ENCODE results near the gene RSU1. TPM values are rescaled to one million over a fixed set of nuclear protein-coding genes. Genes with fewer than 3 reads are reported as not detected.
"Not testable (repeated sequence)": the region's sequence is repeated elsewhere in the genome, so short reads cannot be mapped to it uniquely, and the experiment has no call there.

Gene RSU1
- total and polyA plus RNA-seq, 2 of the 13 experiments (the other 11 are each of a cell fraction or from before 2014, with no cell fraction given) = 32.3 to 35.1 TPM

DNA sequence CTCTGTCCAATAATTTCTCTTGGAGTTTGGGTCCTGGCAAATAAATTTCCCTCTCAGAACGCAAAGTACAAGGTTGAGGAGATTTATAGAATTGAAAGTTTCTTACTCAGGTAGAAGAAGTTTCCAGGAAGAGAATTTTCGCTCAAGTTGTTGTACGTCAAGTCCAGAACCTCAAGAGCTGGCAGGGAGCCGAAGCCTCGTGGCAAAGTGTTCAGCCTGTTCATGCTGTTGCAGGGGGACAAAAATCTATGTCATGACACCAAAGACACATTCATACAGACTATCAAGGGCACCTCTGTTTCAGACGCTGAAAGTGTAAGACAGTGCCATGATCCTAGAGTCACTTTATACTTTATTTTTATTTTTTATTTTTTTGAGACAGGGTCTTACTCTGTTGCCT, 62.5 kb downstream of the RSU1 start:
- ATAC-seq = no peak
- intact Hi-C loops (cut with micrococcal nuclease; ENCODE audit: unreplicated experiment) (no loop called here), in situ Hi-C loops (cut with HindIII; ENCODE audit: extremely low pct_ligation_motif_present, low pct_unique_long_range_greater_than_20kb) (no loop called here)
- no peaks in the 10 kb centered on the region for H3K9me3 ChIP-seq (ENCODE audit: low read length)
- FAIRE-seq = no peak
- no peak overlapping the region for H3K27ac ChIP-seq (ENCODE audit: extremely low read length, insufficient read depth, low read length)
- BruUV-seq (replicated peaks) = no TSS peak
- 95% methylated on average over 6 of the region's 6 CpGs for WGBS (ENCODE audit: low lambda C conversion rate)
- H3K36me3 ChIP-seq (replicated peaks in 1 of 2; ENCODE audit: control insufficient read depth in 1 of 2, insufficient read depth in 2 of 2, low read length in 2 of 2) = peaks cover 3 to 16% of the 10 kb centered on the region in 2 experiments; a peak in 3 of 5 replicates
- H3K4me1 ChIP-seq (ENCODE audit: insufficient read depth, low read length) = no peaks in the 10 kb centered on the region
- no peaks in the 10 kb centered on the region for H3K79me2 ChIP-seq (ENCODE audit: insufficient read depth, low read length)
- POLR2A ChIA-PET = no interaction called here
- H4K20me1 ChIP-seq (ENCODE audit: insufficient read depth, low read length) = no peaks in the 10 kb centered on the region
- H3K9ac ChIP-seq (ENCODE audit: insufficient read depth, low read depth, low read length) = no peak overlapping the region
- H3K4me2 ChIP-seq (ENCODE audit: low read depth, low read length) = no peak overlapping the region
- H3K4me3 ChIP-seq (replicated peaks in 1 of 3; ENCODE audit: insufficient read depth in 1 of 3, low read depth in 2 of 3, low read length in 3 of 3) = no peak overlapping the region
- no peak overlapping the region for H2AFZ ChIP-seq (ENCODE audit: low read length)
- no peak for DNase-seq (ENCODE audit: low spot score)
- CTCF ChIA-PET (ENCODE audit: low intra/inter-chr PET ratio, low total read pairs) = no interaction called here
- TF ChIP-seq GATA4 (IDR thresholded peaks at IDR 0.05; ENCODE audit: borderline replicate concordance, low read depth) (no peak), ZNF782 (CRISPR knock-in tag; IDR thresholded peaks at IDR 0.05; ENCODE audit: borderline replicate concordance) (no peak)
- TF ChIP-seq, protein P1, sequence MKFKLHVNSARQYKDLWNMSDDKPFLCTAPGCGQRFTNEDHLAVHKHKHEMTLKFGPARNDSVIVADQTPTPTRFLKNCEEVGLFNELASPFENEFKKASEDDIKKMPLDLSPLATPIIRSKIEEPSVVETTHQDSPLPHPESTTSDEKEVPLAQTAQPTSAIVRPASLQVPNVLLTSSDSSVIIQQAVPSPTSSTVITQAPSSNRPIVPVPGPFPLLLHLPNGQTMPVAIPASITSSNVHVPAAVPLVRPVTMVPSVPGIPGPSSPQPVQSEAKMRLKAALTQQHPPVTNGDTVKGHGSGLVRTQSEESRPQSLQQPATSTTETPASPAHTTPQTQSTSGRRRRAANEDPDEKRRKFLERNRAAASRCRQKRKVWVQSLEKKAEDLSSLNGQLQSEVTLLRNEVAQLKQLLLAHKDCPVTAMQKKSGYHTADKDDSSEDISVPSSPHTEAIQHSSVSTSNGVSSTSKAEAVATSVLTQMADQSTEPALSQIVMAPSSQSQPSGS (CRISPR knock-in tag; IDR thresholded peaks at IDR 0.05) = no peak
- H3K27me3 ChIP-seq (ENCODE audit: control insufficient read depth in 1 of 2, insufficient read depth in 2 of 2, low read length in 2 of 2) = no peaks in the 10 kb centered on the region; a peak in 1 of 5 replicates

DNA sequence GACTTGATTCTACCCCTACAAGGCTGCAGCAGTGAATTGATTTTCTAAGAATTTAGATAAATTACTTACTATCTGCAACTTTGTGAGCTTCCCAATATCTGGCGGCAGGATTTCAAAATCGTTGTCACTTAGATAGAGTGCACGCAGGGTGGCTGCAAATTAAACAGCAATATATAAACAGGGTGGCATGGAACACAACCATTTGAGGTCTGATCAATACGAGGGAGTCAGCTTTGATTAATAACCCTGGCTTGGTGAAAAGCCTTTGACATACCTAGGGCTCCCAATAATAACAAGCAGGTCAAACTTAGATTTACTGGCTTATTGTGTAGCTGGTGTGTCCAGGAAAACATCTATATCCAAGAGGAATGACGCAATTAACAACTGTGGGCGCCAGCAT, 64.4 kb downstream of the RSU1 start:
- H3K27me3 ChIP-seq (ENCODE audit: control insufficient read depth in 1 of 2, insufficient read depth in 2 of 2, low read length in 2 of 2); H3K9ac ChIP-seq (ENCODE audit: insufficient read depth, low read depth, low read length); in situ Hi-C loops (cut with HindIII; ENCODE audit: extremely low pct_ligation_motif_present, low pct_unique_long_range_greater_than_20kb); H3K4me1 ChIP-seq (ENCODE audit: insufficient read depth, low read length); H3K27ac ChIP-seq (ENCODE audit: extremely low read length, insufficient read depth, low read length); POLR2A ChIA-PET; H2AFZ ChIP-seq (ENCODE audit: low read length); BruUV-seq (replicated peaks); FAIRE-seq; H3K4me2 ChIP-seq (ENCODE audit: low read depth, low read length); H3K9me3 ChIP-seq (ENCODE audit: low read length); DNase-seq (ENCODE audit: low spot score); H4K20me1 ChIP-seq (ENCODE audit: insufficient read depth, low read length); ATAC-seq; H3K4me3 ChIP-seq (replicated peaks in 1 of 3; ENCODE audit: insufficient read depth in 1 of 3, low read depth in 2 of 3, low read length in 3 of 3); intact Hi-C loops (cut with micrococcal nuclease; ENCODE audit: unreplicated experiment); H3K79me2 ChIP-seq (ENCODE audit: insufficient read depth, low read length); CTCF ChIA-PET (ENCODE audit: low intra/inter-chr PET ratio, low total read pairs): not testable (repeated sequence)
- H3K36me3 ChIP-seq (replicated peaks in 1 of 2; ENCODE audit: control insufficient read depth in 1 of 2, insufficient read depth in 2 of 2, low read length in 2 of 2) = peaks cover 3 to 16% of the 10 kb centered on the region in 2 experiments; a peak in 3 of 5 replicates
- WGBS (ENCODE audit: low lambda C conversion rate) = 98% methylated on average over 6 of the region's 6 CpGs

Measured in HepG2 (cell line).